Prostate gland (tissue), 2 donors: Measurements from ENCODE around the gene BTBD9.

Experiments
- CTCF ChIP-seq, 4 experiments: fragments of 200-600 bp in 2 of 4; fragments of 450-650 bp in 2 of 4; sonication (generic) in 2 of 4; IDR thresholded peaks; 1 replicate in 3 of 4; 2 replicates in 1 of 4; pipeline ENCODE4 v1.5.1; 2016 to 2019; ENCODE audit warnings: antibody characterized with exemption in 4 of 4, mild to moderate bottlenecking in 2 of 4, moderate library complexity in 2 of 4
- POLR2A ChIP-seq: fragments of 450-650 bp; IDR thresholded peaks from one replicate; pipeline ENCODE4 v1.6.1; 2016; ENCODE audit warnings: antibody characterized with exemption, mild to moderate bottlenecking
- POLR2AphosphoS5 ChIP-seq: sonication (generic); formaldehyde crosslinking; IDR thresholded peaks from one replicate; pipeline ENCODE4 v1.6.1; 2017; ENCODE audit warnings: antibody characterized with exemption

- no peak for TF ChIP-seq CTCF (IDR thresholded peaks at IDR 0.05)
- no peak for TF ChIP-seq POLR2A
- TF ChIP-seq POLR2AphosphoS5, result no peak
Observed at GRCh38 chr6:38495518-38495917, 144.2 kb downstream of the BTBD9 start.
